GM12801 (cell line): ENCODE measurements around the gene MAPK13.

Source experiments
- CTCF ChIP-seq: IDR thresholded peaks from one replicate; pipeline ENCODE4 v1.5.1; 2011; ENCODE audit warnings: control low read depth; ENCODE audit not compliant: insufficient read length; ENCODE audit errors: extremely low read depth

The MAPK13 gene

GRCh38 chr6:36098253-36098919 is 31.9 kb upstream of the MAPK13 start:
- TF ChIP-seq CTCF = no peak

GRCh38 chr6:36098920-36099647 is 31.2 kb upstream of the MAPK13 start:
- TF ChIP-seq CTCF = no peak

- TF ChIP-seq CTCF = no peak
Observed at GRCh38 chr6:36099869-36100483, 30.3 kb upstream of the MAPK13 start.

- TF ChIP-seq CTCF = no peak
Observed at GRCh38 chr6:36101691-36102090, 28.6 kb upstream of the MAPK13 start.

GRCh38 chr6:36102853-36103252 is 27.5 kb upstream of the MAPK13 start:
- TF ChIP-seq CTCF = no peak

GRCh38 chr6:36104836-36105235 is 25.5 kb upstream of the MAPK13 start:
- no peak for TF ChIP-seq CTCF

- no peak for TF ChIP-seq CTCF
Observed at GRCh38 chr6:36109092-36109491, 21.2 kb upstream of the MAPK13 start.
